ENCODE results near the gene ATRN. TPM values are rescaled to one million over a fixed set of nuclear protein-coding genes. Genes with fewer than 3 reads are reported as not detected.

ATRN gene
- total RNA-seq, 1 experiment from 2014 or later, result 19.9 TPM

GRCh38 chr20:3678198-3678597 is 207.4 kb downstream of the ATRN start:
- H3K4me3 Mint-ChIP-seq, result no peak overlapping the region
- CTCF ChIA-PET, result interaction anchor here (0.6 to 3.5 kb wide), 11 partner anchors 9 to 177 kb away, joined by 3 to 106 read pairs (median 8); partner anchors contain the start of gene SIGLEC1

More at GRCh38 chr20:3678198-3678597, 207.4 kb downstream of the ATRN start:
- TF ChIP-seq PREB (CRISPR knock-in tag; IDR thresholded peaks at IDR 0.05; ENCODE audit: borderline replicate concordance) (no peak), ESRRA (CRISPR knock-in tag; IDR thresholded peaks at IDR 0.05; ENCODE audit: borderline replicate concordance) (no peak), KAT7 (CRISPR knock-in tag; IDR thresholded peaks at IDR 0.05; ENCODE audit: borderline replicate concordance) (no peak), ZNF423 (CRISPR knock-in tag; IDR thresholded peaks at IDR 0.05) (no peak), FOXP4 (CRISPR knock-in tag; IDR thresholded peaks at IDR 0.05) (no peak), PRRX2 (CRISPR knock-in tag; IDR thresholded peaks at IDR 0.05) (no peak), AFF4 (CRISPR knock-in tag; IDR thresholded peaks at IDR 0.05; ENCODE audit: borderline replicate concordance) (no peak), CTCF (IDR thresholded peaks at IDR 0.05) (no peak), ERG (CRISPR knock-in tag; IDR thresholded peaks at IDR 0.05) (no peak), ZNF263 (CRISPR knock-in tag; IDR thresholded peaks at IDR 0.05; ENCODE audit: low read depth) (no peak), HMGXB4 (CRISPR knock-in tag; IDR thresholded peaks at IDR 0.05) (no peak), SMAD3 (CRISPR knock-in tag; IDR thresholded peaks at IDR 0.05; ENCODE audit: borderline replicate concordance) (no peak), ZNF281 (CRISPR knock-in tag; IDR thresholded peaks at IDR 0.05) (no peak), ELF4 (CRISPR knock-in tag; IDR thresholded peaks at IDR 0.05; ENCODE audit: low read depth) (no peak), EMX1 (CRISPR knock-in tag; IDR thresholded peaks at IDR 0.05) (no peak), IRF1 (CRISPR knock-in tag; IDR thresholded peaks at IDR 0.05) (no peak), GRHL2 (CRISPR knock-in tag; IDR thresholded peaks at IDR 0.05; ENCODE audit: insufficient replicate concordance, severe bottlenecking) (no peak), MLX (CRISPR knock-in tag; IDR thresholded peaks at IDR 0.05) (no peak)
- ATAC-seq (no peak), DNase-seq (ENCODE audit: low spot score) (no peak)
- Mint-ChIP-seq H3K27ac (no peak overlapping the region), H3K4me1 (peaks cover 28% of the 10 kb centered on the region), H3K9me3 (no peaks in the 10 kb centered on the region), H3K27me3 (ENCODE audit: low read depth) (peaks cover 29% of the 10 kb centered on the region), H3K36me3 (no peaks in the 10 kb centered on the region)
- POLR2A ChIA-PET, result no interaction called here
